Epidermal melanocyte (primary cell): ENCODE data around the gene ATG3.
"Not testable (repeated sequence)": the region's sequence is repeated elsewhere in the genome, so short reads cannot be mapped to it uniquely, and the experiment has no call there.

Source experiments
- DNase-seq: peaks from one replicate; pipeline ENCODE4 v3.0.0; 2011; ENCODE audit warnings: low spot score; ENCODE audit not compliant: insufficient read length

Gene ATG3

GRCh38 chr3:112561734-112562529 is at the start of gene ATG3, which contains the start of gene SLC35A5:
TSS of gene ATG3 (minus strand) at chr3:112561962. CDS start at chr3:112561528, 434 bp downstream.
TSS of gene SLC35A5 (plus strand) at chr3:112562045. CDS start at chr3:112563404, 1,359 bp downstream.
- peak; percentile 84 for DNase-seq

DNA sequence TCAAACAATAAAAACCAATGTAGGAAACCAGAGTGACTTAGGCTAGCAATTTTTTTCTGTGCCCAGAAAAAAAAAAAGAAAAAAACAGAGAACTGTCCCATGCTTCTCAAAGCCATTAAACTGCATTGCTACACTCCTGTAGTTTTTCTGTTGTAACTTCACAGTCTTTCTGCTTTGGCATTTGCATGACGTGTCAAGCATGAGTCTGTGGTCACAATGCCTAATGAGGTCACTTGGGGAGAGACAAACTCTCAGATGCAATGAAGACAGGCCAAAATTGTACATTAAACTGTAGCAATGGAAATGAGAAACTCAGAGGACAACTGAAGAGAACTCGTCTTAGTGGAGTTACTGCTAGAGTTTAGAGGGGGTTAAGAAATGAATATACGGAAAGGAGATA is 48.4 kb upstream of the ATG3 start:
- DNase-seq = no peak

DNA sequence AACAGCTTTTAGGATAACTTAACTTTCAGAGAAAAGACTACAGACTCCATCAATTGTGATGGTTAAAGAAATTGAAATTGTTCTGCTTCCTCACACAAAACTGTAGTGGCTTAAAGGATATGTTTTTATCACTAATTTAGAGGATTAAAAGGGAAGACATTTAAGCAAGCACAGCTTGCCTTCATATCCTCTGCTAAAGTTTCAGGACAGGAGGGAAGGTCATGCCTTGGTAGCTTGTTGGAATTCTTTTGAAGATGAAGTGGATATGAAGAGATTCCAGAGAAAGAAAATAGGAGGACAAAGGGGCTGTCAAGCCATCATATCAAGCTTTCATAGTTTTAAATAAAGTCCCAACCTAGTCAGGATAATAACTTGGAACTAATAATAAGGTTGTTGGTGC is 46.1 kb upstream of the ATG3 start:
- DNase-seq = no peak

DNA sequence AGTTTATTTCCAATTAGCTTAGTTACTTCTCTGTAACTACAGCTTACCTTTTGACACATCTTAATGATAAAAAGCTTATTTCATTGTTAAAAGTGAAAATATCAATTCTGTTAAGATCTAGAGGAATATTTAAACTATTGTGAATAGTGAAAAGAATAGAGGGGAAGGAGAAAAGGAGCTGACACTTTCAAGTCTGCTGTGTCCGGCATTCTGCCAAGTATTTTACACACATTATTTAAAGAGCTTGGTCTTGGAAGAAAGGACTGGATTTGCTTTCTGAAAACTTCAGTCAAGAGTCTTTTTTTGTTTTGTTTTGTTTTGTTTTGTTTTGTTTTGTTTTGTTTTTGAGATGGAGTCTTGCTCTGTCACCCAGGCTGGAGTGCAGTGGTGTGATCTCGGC is 44.3 kb upstream of the ATG3 start:
- DNase-seq = no peak

DNA sequence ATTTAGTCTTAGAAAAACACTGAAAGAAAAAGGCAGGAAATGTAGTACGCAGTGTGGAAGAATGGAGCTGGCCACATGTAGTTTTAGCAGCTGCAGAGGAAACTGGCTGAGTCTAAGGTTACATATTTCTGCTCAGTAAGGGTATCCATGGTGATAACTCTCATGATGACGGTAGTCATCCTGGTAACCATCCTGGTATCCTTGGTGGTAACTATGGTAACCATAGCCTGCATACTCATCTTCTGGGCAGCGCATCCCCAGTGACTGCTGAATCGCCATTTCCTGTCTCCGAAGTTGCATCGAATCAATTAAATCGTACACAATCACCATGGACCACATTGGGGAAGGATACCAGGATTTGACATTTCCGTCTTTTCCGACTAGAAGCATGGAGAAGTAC is 43.5 kb upstream of the ATG3 start:
- no peak for DNase-seq

DNA sequence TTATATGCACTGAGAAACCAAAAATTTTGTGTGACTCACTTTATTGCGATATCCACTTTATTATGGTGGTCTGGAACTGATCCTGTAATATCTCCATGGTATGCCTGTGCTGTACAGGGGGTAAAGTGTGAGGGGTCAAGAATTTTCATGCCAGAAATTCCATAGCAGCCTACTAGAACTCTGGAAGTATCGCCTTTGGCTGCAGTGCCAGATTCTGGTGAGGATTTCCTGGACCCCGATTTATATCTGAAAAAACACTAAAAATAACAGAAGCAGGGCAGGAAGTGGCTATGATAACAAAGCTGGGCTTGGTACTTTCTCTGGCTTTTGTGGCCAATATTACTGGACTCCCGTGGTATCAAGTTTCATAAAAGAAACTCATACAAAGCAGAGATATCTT is 42.8 kb upstream of the ATG3 start:
- DNase-seq = no peak

DNA sequence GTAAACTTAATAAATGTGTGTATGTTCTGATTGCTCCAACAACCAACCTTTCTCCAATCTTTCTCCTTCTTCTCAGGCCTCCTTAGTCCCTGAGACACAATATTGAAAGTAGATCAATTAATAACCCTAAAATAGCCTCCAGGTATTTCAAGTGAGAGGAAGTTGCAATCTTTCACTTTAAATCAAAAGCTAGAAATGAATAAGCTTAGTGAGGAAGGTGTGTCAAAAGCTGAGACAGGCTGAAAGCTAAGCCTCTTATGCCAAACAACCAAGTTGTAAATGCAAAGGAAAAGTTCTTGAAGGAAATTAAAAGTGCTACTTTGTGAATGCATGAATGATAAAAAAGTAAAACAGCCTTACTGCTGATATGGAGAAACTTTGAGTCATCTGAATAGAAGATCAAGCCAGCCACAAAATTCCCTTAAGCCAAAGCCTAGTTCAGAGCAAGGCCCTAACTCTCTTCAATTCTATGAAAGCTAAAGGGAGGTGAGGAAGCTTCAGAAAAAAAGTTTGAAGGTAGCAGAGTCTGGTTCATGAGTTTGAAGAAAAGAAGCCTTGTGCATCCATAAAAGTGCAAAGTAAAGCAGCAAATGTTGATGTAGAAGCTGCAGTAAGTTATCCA is 40.6 kb upstream of the ATG3 start:
- DNase-seq = no peak

GRCh38 chr3:112598731-112599130 is 37.0 kb upstream of the ATG3 start:
- DNase-seq = no peak

- DNase-seq = no peak
Measured at GRCh38 chr3:112597945-112598344, 36.2 kb upstream of the ATG3 start.

DNA sequence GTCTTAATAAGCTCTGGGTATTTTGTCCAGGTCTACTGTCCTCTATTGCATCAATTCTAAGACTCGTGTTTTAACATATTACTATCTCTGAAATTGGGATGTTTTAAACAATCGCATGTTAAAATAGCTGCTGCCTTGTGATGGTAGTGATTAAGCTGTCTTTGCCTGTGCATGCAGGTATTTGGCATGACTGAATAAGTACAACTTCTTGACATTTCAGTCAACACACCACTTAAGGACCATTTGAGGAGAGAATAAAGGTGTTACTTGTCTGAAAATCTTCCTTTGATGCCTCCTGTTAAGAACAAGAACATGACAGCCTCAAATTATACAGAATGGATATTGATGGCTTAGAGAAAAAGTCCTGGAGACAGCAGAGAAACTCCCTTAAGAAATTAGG is 33.1 kb upstream of the ATG3 start:
- no peak for DNase-seq

DNA sequence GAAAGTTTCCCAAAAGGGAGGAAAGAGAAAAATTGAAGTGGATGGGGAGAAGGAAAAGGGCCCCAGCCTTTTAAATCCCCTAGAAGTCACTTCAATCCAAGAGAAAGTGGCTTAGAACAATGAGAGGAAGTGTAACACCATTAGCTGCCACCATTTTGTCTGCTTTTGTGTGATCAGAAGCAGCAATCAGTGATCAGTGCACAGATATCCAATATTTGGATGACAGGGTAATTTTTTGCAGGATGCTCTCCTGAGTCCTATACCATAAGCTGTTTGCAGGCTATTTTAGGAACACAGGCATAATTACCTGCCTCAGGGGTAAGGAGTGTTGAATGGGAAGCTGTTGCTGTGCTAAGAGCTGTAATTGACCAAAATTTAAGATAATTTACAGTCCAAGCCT is 31.5 kb upstream of the ATG3 start:
- no peak for DNase-seq

DNA sequence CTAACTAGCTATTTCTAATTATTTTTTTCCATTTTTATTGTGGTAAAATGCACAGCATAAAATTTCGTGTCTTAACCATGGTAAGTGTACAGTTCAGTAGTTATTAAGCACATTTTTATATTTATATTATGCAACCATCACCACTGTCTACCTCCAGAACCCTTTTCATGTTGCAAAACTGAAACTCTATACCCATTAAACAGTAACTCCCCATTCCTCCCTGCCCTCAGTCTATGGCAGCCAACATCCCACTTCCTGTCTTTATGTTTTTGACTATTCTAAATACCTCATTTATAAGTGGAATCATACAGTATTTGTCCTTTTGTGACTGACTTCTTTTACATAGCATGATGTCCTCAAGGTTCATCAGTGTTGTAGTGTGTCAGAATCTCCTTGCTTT is 25.6 kb upstream of the ATG3 start:
- DNase-seq = no peak

DNA sequence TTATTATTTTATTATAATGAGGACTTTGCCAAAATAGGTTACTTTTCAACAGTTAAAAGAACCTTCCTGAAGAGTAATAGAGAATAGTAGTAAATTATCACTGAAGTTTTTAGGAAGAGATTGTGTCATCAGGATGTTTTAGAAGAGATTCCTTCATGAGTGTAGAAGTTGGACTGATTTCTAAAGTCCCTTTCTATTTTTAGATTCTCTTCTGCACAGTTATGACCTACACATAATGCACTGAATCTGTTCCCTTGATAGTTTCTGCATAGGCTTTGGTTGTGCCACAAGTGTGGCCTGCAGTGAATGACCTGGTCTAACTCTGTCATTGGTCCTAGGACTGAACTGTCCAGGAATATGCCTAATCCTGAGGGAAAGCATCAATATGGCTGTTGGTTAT is 24.0 kb upstream of the ATG3 start:
- DNase-seq = no peak

- no peak for DNase-seq
Measured at GRCh38 chr3:112583105-112583504, 21.3 kb upstream of the ATG3 start.

DNA sequence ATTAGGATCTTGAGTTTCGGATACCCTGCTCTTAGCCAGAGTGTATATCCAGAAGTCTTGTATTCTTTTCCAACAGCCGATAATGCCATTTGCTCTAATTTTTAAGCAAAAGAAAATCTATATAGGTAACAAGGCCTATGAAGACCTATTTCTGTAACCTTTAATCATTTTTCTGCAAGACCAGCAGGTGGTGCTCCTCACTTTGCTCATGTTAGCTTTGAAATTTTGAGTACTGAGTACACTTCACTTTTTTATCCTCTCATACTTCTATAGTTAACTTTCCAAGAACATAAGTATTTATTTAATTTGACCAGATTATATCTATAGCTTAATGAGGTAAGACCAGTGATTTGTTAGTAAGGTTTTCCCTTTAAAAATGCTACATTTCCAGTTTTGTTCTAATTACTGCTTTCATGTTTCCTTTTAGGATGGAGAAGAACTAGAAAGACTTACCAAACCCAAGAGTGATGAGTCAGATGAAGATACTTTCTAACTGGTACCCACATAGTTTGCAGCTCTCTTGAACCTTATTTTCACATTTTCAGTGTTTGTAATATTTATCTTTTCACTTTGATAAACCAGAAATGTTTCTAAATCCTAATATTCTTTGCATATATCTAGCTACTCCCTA is 20.6 kb upstream of the ATG3 start:
- DNase-seq = no peak

GRCh38 chr3:112579697-112580096 is 17.9 kb upstream of the ATG3 start:
- no peak for DNase-seq

DNA sequence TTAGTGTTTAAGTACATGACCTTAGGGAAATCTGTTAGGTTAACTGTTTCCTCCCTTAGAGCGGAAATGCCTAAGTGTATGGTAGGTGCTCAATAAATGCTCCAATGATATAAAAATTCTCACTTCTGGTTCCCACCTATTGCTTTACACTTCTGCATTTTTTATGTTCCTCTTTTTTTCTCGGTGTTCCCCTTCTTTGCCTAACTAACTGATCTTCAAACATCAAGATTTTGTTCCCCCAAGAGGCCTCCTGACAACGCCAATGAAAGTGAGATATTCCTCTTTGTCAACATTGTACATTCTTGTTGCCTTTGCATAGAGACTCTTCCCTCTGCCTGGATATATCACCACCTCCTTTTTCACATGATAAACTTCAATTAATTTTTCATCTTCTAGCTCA is 17.5 kb upstream of the ATG3 start:
- no peak for DNase-seq

DNA sequence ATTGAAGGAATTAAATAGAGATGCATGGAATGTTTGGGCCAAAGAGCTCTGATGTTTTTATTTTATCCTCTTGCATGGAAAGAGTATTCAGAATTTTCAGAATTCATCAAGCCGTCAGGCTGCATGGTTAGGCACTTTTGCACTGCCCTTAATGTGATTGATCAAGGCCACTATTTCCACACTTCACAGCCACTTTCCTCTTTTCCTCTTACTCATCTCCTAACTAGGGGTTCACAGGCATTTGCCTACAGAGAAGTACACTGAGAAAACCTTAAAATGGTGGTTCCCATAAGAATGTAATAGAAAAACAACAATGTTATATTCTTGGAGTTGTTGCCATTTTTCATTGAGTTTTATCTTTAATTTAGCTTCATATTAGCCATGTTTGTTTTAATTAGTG is 10.9 kb upstream of the ATG3 start:
- no peak for DNase-seq

- no peak for DNase-seq
Measured at GRCh38 chr3:112569265-112569664, 7.5 kb upstream of the ATG3 start.

DNA sequence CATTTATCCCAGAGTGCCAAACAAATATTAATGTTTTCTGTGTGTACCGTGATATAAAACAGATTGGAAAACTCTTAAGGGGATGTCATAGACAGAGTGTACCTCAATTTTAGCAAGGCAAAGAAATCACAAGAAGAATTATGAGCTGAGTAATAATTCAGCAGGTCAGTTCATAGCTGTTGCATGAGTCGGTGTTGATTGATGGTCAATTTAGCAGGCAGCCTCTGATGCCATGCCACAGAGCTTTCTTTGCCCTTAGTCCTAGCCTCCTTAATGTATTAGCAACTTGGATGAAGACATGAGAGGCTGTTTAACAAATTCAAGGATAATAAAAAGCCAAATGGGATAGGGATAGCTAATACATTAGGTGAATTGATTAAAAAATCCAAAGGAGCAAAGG is 6.9 kb upstream of the ATG3 start:
- no peak for DNase-seq

DNA sequence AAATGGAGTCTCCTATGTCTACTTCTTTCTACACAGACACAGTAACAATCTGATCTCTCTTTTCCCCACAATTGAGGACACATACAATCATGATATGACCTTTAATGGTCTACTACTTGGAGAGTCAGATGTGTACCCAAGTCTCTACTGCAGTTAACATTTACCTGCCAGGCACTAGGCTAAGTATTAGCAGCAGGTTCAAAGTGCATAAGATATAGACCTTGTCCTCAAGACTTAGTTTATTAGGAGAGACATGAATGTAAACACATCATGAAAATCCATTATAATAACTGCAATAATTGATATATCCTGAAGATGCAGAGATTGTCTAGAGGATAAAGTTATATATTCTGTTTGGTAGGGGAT is 3.2 kb upstream of the ATG3 start:
- DNase-seq = no peak

GRCh38 chr3:112564247-112564939 is 2.6 kb upstream of the ATG3 start:
- not testable (repeated sequence) for DNase-seq
